ENCODE data around the gene SYNE2.
A peak's percentile ranks its signal among the peaks of the same experiment; 100 is the strongest.
"Not testable (repeated sequence)": the region's sequence is repeated elsewhere in the genome, so short reads cannot be mapped to it uniquely, and the experiment has no call there.

The SYNE2 gene

GRCh38 chr14:64081174-64081746 lies 228.5 kb downstream of the SYNE2 start:
- no peak for DNase-seq

GRCh38 chr14:64082837-64083236 lies 230.0 kb downstream of the SYNE2 start:
- no peak for DNase-seq

- no peak for DNase-seq
Measured at GRCh38 chr14:64088647-64088964, 235.8 kb downstream of the SYNE2 start.

- no peak for DNase-seq
Measured at GRCh38 chr14:64089920-64090319, 237.1 kb downstream of the SYNE2 start.

- DNase-seq, result no peak
Measured at GRCh38 chr14:64091217-64091616, 238.4 kb downstream of the SYNE2 start.

- DNase-seq, result no peak
Measured at GRCh38 chr14:64092338-64092737, 239.5 kb downstream of the SYNE2 start.

GRCh38 chr14:64092940-64093339 lies 240.1 kb downstream of the SYNE2 start:
- no peak for DNase-seq

GRCh38 chr14:64095620-64096019 lies 242.8 kb downstream of the SYNE2 start:
- no peak for DNase-seq

- DNase-seq, result no peak
Measured at GRCh38 chr14:64098120-64098519, 245.3 kb downstream of the SYNE2 start.

- DNase-seq, result no peak
Measured at GRCh38 chr14:64107438-64107837, 254.6 kb downstream of the SYNE2 start.

- no peak for DNase-seq
Measured at GRCh38 chr14:64109819-64110554, 257.2 kb downstream of the SYNE2 start.

GRCh38 chr14:64110802-64111201 lies 258.0 kb downstream of the SYNE2 start:
- peak; percentile 29 for DNase-seq

GRCh38 chr14:64112867-64113678 lies 260.3 kb downstream of the SYNE2 start:
- DNase-seq, result no peak

- no peak for DNase-seq
Measured at GRCh38 chr14:64114166-64114565, 261.4 kb downstream of the SYNE2 start.

- DNase-seq, result no peak
Measured at GRCh38 chr14:64114796-64115195, 262.0 kb downstream of the SYNE2 start.

GRCh38 chr14:64115401-64115800 lies 262.6 kb downstream of the SYNE2 start:
- DNase-seq, result no peak

GRCh38 chr14:64117671-64118402 lies 265.0 kb downstream of the SYNE2 start:
- no peak for DNase-seq

GRCh38 chr14:64118403-64118742 lies 265.6 kb downstream of the SYNE2 start:
- not testable (repeated sequence) for DNase-seq

- DNase-seq, result no peak
Measured at GRCh38 chr14:64118892-64119291, 266.1 kb downstream of the SYNE2 start.

- DNase-seq, result no peak
Measured at GRCh38 chr14:64119500-64119899, 266.7 kb downstream of the SYNE2 start.

GRCh38 chr14:64119980-64120379 lies 267.2 kb downstream of the SYNE2 start:
- no peak for DNase-seq

GRCh38 chr14:64123241-64123822 lies 270.5 kb downstream of the SYNE2 start:
- no peak for DNase-seq

GRCh38 chr14:64125270-64125669 lies 272.5 kb downstream of the SYNE2 start:
- no peak for DNase-seq
